Stimulated activated CD4-positive, alpha-beta T cell treated with anti-CD3 and anti-CD28 coated beads, Interleukin-2, amount 100 ng/mL, for 48 hours (primary cell): ENCODE results near the gene SPP1.
A peak's percentile ranks its signal among the peaks of the same experiment; 100 is the strongest.

Experiments used
- DNase-seq, 2 donors: peaks; one replicate each; pipeline ENCODE4 v3.0.0-alpha.2; 2020

The SPP1 gene

GRCh38 chr4:87956501-87956900, 19.0 kb upstream of the SPP1 start:
- no peak for DNase-seq

DNA sequence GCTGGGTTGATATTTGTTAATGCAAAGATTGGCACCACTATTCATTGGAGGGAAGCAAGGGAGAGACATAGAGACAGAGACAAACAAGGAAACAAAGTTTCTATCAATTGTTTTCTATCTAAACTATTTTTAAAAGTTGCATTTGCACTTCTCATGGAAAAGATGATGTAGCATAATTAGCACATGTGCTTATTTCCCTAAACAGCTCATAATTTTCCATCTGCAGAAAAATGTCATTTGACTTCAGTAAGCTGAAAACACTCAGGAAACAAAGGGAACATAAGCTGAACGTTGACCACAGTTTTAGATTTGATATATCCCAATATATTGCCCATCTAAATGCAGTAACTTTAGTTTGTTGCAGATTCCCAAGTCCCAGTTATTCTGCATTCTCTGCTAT, 18.5 kb upstream of the SPP1 start:
- DNase-seq = no peak

DNA sequence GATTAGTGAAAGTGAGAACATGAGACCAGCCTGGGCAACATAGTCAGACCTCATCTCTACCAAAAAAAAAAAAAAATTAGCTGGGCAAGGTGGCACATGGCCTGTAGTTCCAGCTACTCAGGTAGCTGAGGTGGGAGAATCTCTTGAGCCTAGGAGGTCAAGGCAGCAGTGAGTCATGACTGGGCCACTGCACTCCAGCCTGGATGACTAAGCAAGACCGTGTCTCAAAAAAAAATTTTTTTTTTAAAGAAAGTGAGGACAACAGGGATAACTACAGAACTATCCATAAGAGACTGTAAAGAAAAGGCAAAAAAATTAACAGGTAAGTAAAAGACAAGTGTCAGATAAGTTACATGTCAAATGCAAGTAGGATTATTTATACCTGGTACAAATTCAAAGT, 13.5 kb upstream of the SPP1 start:
- DNase-seq = no peak

- DNase-seq = no peak
Observed at GRCh38 chr4:87962398-87963146, 12.9 kb upstream of the SPP1 start.

- no peak for DNase-seq
Observed at GRCh38 chr4:87965501-87965975, 10.0 kb upstream of the SPP1 start.

DNA sequence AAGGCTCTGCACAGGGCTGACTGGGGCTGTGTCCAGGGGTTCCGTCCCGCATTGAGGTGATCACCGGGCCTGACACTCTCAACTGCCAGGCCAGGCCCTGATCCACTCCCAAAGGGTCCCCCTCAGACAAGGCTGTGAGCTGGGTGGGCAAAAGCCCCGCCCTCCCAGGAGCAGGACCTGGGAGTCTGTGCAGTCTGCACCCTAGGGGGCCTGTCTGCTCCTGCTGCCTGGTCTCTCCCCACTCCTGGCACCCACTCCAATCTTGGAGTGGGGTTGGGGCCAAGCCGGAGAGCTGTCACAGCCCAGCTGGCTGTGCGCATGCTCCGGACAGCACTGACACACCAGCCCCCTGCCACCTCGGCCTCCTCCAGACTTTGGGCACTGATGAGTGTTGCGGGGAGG, 9.4 kb upstream of the SPP1 start:
- DNase-seq = no peak

DNA sequence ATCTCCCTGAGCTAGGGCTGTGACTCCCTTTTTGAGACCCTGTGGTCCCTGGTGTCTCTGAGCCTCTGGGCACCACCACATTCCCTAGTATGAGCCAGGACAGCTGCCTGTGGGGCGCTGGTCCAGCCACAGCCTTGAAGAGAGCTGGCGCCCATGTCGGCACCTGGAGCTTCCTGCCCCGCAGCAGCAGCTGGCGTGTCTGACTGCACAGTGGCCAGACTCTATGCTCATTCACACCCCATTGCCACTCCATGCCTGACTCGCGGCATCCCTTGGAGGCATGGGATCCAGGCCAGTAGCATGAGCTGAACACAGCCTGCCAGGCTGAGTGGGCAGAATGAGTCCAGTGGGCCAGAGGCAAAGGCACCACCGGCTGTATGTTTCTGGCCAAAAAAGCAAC, 8.3 kb upstream of the SPP1 start:
- no peak for DNase-seq

GRCh38 chr4:87970121-87970520, 5.4 kb upstream of the SPP1 start:
- DNase-seq = no peak

GRCh38 chr4:87971866-87972265, 3.6 kb upstream of the SPP1 start:
- no peak for DNase-seq

DNA sequence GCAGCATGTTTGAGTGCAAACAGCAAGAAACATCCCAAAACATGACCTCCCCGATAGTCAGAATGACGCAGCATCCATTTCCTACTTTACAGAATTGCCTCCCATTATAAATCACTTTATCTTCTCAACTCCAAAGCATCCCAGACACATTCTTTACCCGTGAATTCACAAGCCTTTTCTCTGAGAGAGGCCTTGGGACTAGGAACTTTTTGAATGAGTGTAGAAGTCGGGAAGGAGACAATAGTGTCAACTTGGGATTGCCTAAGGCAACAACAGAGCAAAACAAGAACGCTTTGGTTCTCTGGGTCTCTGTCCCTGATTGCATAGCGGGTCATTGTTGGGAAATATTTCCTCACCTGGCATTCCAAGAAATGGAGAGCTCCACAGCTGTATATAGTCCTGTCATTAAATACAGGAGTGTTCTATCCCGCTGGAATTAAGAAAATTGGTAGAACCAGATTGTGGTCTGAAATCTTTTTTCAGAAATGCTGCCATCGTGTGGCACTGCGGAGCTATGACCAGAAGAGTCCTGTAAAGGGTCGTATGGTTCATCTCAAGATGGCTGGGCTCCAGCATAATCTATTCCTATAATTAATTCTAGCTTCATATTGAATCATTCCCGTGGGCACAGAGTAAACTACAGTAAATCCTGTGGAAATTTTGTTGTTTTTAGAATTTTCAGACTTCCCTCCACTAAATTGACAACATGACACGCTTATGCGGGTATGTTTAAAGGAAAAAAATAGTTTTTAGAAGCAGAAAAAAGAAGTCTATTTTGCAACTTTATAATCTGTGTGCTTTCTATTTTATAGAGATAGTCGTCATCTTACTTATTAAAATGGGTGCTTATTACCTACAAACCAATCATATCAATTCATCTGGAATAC, 2.0 kb upstream of the SPP1 start:
- peak; percentile 12 to 14 for DNase-seq

GRCh38 chr4:87974856-87975462, 555 bp upstream of the SPP1 start:
- no peak for DNase-seq

DNA sequence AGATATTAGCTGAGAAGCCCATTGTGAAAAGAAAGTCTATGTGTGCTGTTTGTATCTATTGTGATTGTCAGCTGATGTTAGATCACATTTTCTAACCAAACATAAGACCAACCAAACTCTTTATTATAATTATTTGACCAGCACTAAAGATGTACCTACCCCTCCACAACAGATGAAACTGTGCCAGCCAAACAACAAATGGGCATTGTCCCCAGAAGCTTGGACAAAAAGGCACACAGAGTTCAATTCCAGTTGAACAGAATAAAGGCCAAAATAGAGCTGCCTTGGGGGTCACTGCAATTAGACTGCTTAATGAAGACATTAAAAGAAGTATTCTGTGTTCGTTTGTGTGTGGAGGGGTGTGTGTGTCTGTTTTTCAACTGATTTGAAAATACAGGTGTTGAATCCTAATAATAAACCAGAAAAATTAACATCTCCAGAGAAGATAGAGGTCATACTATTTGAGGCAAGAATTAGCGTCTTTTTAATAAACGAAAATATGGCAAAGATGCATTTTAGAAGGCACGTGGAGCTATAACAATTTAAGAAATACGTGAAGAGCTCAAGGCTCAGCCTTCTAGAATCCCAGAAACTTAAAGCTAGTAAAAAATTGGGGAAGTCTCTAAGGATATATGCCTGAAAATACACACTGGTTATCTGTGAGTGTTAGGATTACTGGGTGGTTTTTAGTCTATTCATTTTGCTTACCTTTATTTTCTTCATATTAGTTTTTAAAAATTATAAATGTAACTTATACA, 2.2 kb downstream of the SPP1 start:
- no peak for DNase-seq

DNA sequence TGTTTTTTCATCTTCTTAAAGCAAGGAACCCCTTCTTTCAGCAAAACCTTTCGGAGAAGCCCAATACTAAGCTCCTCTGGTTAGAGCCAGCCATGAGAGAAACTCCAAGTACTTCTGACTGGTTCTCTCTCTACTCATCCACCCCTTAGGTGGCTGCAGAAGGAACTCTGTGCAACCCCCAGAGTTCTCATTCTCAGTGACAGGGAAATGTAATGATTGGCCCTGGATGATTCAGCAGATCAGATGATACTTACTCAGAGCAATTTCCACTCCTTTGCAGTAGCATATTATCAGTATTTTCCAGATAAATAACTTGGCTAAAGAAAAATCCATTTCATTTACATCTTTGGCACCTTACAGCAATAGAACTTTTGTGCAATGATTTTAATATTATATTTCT, 3.2 kb downstream of the SPP1 start:
- no peak for DNase-seq

DNA sequence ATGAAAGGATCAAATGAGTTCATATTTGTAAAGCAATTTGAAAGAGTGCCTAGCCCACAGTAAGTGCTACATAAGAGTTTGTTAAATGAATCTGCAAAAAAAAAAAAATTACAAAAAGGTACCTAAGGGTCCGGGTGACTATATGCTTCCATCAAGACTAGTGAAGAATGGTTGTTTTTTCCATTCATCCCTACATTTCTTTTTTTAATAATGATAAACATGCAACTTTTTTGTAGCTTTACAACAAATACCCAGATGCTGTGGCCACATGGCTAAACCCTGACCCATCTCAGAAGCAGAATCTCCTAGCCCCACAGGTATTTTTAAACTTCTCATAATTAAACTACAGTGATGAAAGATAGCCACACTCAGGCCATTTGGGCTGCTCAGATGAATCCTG, 4.3 kb downstream of the SPP1 start:
- no peak for DNase-seq

DNA sequence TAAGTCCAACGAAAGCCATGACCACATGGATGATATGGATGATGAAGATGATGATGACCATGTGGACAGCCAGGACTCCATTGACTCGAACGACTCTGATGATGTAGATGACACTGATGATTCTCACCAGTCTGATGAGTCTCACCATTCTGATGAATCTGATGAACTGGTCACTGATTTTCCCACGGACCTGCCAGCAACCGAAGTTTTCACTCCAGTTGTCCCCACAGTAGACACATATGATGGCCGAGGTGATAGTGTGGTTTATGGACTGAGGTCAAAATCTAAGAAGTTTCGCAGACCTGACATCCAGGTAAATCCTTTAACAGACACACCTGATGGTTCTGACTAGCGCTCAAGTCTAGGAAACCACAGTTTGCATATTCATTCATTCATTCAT, 6.0 kb downstream of the SPP1 start:
- no peak for DNase-seq

GRCh38 chr4:87982036-87982435, 6.5 kb downstream of the SPP1 start:
- no peak for DNase-seq

GRCh38 chr4:87982446-87983010, 7.0 kb downstream of the SPP1 start:
- no peak for DNase-seq

- no peak for DNase-seq
Observed at GRCh38 chr4:87983996-87984395, 8.5 kb downstream of the SPP1 start.

GRCh38 chr4:87985097-87985886, 9.8 kb downstream of the SPP1 start:
- DNase-seq = peak in 1 of 2 donors; percentile 15

DNA sequence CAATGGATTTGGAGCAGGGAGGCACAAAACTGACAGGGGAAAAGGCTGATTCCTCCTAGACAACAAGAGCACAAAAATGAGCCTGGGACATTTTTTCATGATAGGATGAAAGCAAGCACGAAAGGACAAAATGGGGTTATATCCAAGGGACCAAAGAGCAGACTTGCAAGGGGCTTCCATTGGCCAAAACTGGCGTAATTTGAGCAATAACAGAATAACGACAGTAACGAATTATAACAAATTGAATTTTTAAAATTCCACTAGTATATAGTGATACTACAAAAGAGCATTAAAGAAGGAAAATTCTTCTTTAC, 10.3 kb downstream of the SPP1 start:
- no peak for DNase-seq

DNA sequence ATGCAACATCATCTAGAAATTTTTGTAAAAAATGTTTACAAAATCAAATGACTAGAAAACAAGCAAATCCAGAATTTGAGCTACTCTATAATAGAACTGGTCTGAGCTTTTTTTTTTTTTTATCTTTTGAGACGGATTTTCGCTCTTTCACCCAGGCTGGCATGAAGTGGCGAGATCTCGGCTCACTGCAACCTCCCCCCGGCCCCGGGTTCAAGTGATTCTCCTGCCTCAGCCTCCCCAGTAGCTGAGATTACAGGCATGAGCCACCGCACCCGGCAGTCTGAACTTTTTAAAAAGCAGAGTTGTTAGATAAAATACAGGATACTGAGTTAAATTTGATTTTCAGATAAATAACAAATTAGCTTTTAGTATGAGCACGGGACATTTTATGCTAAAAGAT, 11.0 kb downstream of the SPP1 start:
- DNase-seq = no peak

- DNase-seq = no peak
Observed at GRCh38 chr4:87989765-87990164, 14.3 kb downstream of the SPP1 start.
